HG02798 (cell line): ENCODE results near the gene SBDS.

Source experiments
- ATAC-seq: cut with Tn5 transposase; IDR thresholded peaks from one replicate; pipeline ENCODE4 v1.9.1; 2021; ENCODE audit warnings: mild to moderate bottlenecking; ENCODE audit not compliant: unreplicated experiment, poor library complexity

Gene SBDS

GRCh38 chr7:66948480-66949109 is 46.8 kb downstream of the SBDS start:
- no peak for ATAC-seq

DNA sequence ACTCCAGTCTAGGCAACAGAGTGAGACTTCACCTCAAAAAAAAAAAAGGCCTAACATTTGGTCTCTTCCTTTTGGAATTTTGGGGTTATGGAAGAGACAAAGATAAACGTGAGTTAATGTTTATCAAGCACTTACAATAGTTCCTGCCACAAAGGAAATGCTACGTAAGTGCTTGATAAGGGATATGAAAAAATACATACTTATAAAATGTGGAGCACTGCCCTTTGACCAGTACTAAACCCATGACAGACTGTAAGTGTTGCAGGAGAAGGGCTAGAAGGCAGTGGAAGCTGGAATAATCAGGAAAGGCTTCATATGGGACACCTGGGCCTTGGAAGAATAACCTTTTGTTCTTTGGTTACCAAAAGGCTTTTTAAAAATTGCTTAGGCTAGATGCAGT is 48.8 kb downstream of the SBDS start:
- ATAC-seq: no peak

GRCh38 chr7:66939325-66939724 is 56.1 kb downstream of the SBDS start:
- no peak for ATAC-seq

DNA sequence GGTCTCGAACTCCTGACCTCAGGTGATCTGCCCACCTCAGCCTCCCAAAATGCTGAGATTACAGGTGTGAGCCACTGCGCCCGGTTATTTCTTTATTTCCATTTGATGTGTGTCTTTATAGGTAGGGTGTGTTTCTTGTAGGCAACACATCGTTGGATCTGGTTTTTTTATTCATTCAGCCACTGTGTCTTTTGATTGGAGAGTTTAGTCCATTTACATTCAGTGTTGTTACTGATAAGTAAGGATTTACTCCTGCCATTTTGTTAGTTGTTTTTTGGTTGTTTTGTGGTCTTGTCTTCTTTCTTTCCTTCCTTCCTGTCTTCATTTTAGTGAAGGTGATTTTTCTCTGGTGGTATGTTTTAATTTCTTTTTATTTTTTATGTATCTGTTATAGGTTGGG is 57.4 kb downstream of the SBDS start:
- no peak for ATAC-seq
